HG02970 (cell line): ENCODE measurements around the gene RBM38.

Experiments used
- ATAC-seq: cut with Tn5 transposase; IDR thresholded peaks from one replicate; pipeline ENCODE4 v1.9.1; 2021; ENCODE audit warnings: mild to moderate bottlenecking, moderate library complexity, moderate number of reproducible peaks; ENCODE audit not compliant: unreplicated experiment, low FRiP score

RBM38 gene

DNA sequence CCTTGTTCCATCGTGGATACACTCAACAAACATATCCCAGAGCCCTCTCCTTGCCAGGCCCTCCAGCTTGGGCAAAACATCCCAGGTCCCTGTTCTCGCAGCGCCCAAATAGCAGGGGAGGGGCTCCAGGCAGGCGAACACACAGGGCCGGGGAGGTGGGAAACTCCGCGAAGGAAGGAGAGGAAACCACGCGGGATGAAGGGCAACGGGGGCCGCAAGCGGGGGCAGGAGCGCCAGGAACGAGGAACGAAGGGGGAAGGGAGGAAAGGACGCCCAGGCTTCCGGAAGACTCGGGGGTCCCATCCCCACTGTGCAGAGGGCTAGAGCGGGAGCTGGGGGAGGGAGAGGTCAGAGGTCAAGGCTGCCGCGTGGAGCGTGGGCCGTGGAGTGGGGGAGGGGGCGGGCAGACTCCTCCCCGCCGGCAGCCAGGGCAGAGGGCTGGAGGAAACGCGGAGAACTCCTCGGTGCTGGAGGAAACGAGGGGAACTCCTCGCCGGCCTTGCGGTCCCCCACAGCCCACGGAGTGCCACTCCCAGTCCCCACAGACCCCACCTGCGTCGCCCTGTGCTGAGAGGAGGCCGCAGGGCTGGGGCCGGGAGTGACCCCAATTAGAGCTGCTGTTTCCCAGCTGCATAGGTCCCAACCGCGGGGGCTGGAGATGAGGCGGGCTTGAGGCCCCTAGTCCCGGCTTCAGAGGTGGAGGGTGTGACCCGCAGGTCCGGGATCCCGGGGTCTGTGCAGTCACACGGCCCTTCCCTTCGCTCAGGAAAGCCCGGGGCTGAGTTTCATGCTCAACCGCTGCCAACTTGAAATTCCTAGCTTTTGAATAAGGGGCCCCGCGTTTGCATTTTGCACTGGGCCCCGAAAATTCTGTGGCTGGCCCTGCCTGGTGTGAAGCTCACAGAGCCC is 1.2 kb upstream of the RBM38 start:
- ATAC-seq: no peak

DNA sequence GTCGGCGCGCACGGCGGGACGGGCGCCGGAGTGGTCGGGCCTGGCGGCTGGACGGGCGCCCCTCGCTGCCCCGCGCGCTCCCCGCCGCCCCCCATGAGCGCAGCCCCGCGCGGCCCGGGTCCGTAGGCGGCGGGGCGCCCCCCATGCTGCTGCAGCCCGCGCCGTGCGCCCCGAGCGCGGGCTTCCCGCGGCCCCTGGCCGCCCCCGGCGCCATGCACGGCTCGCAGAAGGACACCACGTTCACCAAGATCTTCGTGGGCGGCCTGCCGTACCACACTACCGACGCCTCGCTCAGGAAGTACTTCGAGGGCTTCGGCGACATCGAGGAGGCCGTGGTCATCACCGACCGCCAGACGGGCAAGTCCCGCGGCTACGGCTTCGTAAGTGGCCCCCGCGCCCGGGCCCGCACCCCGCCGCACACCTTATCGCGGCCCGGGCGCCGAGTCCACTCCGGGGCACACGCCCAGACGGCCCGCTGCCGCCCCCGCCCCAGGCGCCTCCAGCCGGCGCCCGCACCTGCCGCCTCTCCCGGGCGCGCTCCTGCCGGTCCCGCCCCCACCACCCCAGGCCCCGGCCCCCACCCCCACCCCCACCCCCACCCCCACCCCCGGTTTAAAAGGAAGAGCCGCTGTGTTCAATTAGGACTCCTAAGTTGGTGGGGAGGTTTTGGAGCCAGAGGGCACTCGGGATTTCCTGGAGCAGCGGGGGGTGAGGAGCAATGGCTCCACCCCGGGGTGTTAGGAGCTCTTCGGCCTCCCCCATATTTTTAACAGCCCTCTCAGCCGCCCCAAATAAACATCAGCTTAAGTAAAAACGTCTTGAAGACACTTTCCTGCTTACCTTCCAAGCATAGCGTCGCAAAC is 474 bp downstream of the RBM38 start:
- peak; percentile 14 for ATAC-seq

DNA sequence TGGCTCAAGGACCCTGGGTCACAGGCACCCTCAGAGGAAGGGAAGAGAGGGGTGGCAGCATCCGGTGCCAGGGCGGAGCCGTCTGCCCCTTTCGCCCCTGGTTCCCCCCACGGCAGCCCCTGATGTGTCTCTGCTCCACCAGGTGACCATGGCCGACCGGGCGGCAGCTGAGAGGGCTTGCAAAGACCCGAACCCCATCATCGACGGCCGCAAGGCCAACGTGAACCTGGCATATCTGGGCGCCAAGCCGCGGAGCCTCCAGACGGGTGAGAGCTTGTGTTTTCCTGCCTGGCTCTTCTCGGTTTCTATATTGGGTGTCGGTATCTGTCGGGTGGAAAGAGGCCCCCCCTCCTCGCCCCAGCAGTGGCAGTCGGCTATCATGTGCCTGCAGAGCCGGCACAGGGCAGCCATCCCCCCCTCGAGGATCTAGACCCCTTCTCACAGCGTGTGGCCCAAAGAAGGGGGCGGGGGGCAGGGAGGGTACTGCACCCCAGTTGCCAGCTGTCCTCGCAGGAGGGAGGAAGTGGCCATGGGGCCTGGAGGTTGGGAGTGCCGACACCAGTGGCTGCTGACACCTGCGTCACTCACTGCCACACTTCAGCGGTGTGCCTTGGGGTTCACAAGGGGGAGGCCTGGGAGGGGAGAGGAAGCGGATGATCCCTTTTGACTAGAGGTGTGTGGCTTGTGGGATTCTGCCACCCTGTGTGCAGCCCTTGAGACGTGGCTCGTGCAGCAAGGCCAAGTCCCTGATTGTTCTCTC is 1.5 kb downstream of the RBM38 start:
- no peak for ATAC-seq

DNA sequence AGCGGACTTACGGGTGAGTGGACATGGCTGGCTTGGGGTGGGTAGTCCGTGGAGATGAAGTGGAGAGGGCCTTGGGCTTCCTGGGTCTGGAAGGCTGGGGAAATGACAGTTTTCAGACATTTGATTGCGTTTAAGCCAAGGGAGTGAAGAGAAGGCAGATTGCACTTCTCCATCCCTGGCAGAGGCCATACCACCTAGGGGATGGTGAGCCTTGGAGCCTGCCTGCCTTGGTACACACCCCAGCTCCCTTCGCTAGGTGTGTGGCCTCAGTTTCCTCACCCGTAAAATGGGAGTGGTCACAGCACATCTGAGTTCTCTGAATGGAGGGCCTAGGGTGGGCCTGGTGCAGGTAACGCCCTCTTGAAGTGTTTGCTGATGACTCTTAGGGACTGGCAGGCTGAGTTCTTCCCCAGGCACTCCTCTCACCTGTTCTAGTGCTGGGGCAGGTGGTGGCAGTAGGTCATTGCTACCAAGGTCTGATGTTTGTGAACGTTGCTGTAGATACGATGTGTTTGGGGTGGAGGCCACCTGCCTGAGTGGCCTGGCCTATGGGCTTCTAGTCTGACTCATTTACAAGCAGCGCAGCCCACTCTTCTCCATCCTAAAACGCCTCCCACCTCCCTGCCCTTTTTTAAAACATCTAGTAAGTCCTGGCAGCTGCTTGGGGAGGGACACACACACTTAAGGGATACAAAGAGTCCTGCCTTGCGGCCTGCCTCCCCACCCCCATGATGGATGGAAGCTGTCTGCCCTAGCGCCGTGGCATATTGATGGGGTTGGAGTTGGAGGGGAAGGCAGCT is 2.3 kb downstream of the RBM38 start:
- ATAC-seq: no peak

DNA sequence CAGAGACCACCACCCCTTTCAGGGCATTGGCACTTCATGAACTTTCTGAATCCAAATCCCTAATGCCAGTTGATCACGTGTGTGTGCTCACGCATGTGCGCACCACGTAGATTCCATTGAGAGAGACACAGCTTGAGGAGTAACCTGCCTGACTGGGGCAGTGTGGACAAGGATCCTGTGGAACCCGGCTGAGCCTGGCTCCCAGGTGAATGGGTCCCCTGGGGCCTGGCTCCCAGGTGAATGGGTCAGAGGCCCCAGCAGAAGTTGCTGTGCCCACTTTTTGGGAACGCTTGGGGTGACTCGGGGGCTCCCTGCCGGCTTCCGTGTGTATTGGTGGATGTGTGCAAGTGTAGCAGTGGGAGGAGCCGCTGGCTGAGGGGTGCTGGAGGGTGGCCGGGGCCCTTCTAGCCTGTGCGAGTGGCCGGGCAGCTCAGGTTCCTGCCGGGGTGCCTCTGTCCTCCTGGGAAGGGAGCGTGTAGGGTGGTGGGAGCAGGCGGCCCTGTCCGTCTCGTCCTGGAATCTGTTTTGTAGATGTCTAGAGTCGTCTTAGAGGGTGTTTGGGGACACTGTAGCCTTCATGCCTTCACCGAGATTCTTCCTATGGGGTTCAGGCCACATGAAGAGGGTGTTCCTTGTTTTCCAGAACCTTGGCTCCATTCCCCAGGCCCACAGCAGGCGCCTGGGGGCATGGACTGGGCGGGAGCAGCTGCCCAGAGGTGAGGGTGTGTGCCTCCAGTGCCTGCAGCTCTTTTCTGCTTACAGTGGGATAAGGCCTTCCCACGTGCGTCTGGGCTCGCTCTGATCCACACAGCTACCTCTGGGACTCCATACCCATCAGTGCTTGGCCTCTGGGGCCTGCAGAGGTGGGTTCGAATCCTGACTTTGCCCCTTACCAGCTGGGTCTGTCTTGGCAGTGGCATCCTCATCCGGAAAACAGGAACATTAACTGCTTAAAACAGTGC is 3.2 kb downstream of the RBM38 start:
- ATAC-seq: no peak

DNA sequence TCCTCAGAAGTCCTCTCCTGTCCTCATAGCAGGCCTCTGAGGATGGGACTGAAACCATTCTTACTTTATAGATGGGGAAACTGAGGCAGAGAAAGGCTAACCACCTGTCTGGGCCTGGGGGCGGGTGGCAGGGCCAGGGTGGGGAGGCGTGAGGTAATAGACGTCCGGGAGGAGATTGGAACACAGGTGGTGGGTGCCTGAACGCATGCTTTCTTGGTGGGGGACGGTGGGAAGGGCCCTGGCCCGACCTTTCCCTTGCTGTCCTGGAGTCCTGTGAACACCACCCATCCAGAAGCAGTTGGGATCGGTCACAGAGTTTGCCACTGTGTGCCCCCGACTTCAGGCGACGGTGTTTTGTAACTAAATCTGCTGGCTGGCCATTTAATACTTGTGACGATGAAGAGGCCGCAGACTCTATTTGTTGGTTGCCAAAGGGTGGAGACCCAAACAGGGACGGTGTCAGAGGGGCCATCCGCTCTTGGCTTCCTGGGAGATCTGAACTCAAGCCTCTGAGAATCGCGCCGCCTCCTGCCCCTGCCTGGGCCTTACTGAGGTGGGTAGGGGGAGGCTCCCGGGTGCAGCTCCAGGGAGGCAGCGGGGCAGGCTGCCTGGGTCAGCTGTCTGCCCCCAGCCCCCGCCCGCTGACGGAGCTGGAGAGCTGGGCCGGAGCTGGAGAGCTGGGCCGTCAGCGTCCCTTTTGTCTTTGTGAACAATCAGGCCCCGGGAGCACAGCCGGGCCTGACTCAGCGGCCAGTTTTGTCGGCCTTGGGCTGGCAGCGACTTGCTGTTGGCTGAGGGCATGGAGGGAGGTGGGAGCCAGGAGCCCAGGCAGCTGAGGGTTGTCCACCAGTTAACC is 4.1 kb downstream of the RBM38 start:
- ATAC-seq: no peak

DNA sequence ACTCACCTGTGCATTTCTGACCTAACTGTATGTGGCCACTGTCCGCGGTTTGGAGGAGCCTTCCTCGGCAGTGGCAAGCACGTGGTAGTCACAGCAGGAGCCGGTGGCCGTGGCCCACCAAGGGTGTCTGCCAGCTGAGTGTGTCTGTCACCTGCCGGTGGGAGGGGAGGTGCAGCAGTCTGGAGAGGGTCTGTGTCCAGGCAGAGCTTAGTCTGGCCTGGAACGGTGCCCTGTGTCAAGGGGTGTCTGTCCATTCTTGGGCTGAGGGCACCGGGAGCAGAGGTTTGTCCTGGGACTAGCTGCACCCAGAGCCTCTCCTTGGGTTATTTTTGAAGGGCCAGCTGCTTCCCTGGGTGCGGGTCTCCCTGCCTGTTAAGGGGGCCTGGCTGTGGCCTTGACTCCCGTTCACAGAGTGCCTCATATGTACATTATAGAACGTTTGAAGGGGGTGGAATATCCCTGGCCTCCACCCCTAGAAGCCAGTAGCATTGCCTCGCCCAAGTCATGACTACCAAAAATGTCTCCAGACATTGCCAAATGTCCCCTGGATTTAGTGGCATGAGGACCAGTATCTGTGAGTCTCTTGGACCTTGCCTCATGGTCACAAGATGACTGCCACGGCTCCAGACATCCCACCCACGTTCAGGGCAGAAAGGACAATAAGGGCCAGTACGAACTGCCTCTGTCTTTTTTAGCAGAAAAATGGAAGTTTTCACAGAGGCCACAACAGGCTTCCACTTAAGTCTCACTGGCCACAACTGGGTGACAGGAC is 5.2 kb downstream of the RBM38 start:
- no peak for ATAC-seq

DNA sequence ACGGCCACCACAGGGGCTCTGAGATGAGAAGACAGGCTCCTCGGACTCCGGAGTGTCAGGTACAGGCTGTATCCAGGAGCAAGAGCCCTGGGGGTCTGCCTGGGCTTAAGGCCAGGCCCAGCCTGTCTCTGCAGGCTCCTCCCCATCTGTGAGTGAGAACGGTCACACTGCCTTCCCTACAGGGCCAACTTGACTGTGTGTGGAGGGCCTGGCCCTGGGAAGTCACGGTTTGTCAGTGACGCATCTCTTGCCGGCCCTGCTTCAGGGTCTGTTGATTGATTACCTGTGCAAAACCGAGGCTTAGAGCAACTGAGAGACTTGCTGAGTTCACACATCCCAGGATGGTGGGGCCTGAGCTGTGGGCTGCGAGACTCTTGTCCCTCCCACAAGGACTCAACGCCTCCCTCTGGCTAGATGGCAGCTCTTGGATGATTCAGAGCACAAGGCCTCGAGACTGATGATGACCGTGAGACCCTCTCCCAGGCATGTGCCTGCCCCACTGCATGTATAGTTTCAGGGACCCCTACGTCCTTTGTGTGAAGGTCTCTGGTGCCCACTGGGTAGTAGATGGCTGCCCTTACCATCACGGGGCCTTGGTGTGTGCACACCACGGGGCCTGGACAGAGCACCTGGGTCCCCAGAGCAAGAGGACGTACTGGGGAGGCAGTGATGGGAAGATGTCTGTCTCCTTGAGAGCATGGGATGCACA is 5.9 kb downstream of the RBM38 start:
- no peak for ATAC-seq

DNA sequence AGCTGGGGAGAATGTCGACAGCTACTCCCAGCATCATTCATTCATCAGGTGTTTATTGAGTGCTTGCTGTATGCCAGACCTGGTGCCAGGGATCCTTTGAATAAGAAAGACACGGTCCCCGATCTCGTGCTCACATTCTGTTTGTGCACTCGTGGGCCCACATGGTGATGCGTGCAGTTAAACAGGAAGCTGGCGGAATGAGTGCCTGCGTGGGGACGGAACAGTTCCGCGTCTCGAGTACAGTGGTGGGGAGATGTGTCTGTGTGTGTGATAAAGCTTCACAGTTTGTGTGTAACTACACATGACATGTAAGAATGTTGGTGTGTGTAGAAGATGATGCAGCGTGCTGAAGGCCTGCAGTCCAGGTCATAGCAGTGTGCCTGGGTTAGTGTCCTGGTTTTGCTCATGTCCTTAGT is 6.5 kb downstream of the RBM38 start:
- ATAC-seq: peak; percentile 4

DNA sequence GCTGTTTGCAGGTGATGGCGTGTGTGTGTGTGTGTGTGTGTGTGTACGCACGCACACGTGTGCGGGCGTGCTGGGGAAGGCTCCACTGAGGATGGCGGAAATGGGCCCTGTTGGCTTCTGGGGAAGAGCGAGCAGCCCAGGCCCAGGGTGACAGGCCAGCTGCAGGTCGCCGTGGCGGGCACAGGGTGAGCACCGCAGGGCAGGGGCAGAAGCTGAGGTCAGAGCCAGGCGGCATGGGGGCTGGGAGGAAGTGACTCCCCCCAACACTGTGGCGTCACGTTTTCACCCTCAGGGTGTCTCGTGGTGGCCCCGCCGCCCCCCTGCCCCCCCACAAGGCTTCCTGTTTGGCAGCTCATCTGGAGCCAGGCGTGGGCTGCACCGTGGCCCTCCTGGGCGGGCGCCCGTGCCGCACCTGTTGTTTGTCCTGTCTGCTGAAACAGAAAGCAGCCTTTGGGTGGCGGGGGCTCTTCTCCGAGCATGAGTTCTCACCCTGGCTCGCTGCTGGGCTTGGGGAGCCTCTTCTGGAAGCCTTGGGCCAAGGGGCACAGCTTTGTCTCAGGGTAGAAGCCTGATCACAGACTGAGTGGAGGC is 7.1 kb downstream of the RBM38 start:
- ATAC-seq: peak; percentile 45

DNA sequence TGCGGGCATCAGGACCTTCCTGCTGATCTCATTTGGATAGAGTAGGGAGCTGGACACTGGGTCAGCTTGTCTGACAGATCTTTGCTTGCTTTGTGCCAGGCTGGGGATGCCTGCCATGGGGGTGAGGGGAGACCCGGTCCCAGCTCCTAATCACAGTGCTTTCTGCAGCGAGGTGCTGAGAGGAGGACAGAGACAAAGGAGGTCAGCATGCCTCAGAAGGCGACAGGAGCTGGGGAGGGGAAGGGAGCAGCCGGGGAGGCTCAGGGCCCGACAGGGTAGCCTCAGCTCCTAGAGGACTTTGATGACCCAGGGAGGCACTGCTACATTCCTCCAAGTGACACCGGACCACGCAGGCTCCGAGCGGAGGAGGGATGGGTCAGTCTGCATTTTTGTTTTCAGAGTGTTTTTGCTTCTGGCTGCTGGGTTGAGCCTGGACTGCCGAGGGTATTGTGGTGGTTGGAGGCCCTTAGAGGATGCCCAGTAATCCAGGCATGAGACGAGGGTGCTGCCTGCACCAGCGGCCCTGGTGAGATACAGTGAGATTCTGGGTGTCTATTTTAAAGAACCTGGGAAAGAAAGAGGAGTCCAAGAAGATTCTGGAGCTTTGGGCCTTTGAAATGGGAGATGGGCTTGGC is 7.8 kb downstream of the RBM38 start:
- no peak for ATAC-seq

DNA sequence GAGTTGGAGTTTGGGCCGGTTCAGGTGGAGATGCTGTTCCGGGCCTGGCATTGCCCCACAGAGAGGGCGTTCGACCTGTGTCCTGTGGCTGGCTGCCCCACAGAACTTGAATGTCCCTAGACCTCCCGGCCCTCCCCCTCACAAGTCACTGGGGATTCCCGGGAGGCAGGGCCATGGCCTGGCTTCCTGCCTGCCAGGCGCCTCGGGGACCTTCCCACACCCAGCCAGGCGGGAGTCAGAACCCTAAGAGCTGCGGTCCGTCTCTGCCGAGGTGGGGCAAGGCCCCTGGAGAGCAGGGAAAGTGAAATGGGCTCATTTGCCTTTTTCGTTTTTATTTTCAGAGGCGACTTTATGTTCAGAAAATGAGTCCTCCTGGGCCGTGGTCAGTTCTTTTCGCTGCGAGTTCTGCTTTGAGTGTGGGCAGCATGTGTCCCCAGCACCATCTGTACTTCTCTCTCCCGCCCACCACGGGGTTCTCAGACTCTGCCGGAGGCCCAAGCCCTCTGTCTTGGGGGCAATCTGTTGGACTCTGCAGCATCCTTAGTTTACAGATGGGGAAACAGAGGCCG is 8.5 kb downstream of the RBM38 start:
- ATAC-seq: no peak

DNA sequence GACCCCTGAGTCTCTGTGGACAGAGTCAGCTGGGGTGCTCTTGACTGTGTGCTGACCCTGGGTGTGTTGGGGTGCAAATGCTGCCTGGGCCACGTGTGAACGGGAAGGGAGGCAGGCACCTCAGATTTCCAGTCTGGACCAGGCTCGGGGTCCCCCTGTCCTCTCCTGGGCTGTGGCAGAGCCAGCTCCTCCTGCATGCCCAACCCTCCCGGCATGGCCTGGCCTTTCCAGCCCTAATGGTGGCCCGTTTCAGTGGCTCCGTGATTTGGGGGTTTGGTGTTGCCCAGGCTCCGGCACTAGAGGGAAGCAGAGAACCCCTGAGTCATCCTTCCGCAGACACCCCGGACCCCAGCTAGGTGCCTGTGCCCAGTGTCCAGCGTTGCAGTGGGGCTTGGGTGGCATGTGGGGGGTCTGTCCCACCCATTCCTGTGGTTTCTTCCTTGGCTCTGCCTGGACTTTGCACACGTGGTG is 9.1 kb downstream of the RBM38 start:
- no peak for ATAC-seq

DNA sequence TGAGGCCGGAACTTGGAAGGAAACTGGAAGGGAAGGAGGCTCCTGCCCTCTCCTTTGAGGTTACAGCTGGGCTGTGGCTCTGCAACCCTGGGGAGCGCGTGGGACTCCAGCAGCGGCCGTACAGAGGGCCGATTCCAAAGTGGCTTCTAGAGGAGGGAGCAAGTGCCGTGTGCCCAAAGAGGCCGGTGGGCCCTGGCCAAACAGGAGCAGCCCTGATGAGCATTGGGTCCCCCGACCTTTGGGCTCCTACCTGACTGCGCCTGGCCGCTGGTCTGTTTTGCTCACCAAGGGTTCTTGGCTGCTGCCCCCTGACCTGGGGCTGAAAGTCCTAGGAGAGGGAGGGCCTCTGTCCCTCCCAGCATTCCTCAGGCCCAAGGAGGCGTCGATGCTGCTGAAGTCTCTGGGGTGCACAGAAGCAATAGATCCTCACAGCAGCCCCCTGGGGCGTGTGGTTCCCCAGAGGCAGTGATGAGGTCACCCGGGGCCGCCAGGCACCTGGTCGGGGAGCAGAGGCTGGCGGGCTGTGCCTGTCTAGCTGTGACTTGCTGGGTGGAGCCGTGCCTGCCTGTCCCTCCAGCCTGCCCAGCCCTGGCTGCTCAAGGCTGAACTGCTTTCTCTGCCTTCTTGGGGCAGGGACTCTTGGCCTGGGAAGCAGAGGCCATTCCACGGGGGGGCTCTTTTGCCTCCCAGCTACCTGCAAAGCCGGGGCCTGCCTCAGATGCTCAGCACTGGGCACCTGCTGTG is 9.8 kb downstream of the RBM38 start:
- ATAC-seq: no peak

DNA sequence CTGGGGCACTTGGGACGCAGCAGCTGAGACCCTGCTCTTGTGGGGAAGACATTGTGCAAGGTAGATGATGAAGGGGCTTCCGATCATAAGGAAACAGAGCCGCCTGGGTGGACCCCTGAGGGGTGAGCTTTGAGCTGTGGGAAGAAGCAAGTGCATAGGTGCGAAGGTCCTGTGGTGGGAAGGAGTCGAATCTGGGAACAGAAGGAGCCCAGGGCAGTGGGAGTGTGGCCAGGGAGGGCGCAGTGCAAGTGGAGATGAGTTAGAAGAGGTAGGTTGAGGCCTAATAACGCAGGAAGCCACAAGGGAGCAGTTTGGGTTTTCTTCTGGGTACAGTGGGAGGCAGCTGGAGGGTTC is 10.3 kb downstream of the RBM38 start:
- ATAC-seq: no peak
